ENCODE data around the gene RYR2. TPM values are rescaled to one million over a fixed set of nuclear protein-coding genes. Genes with fewer than 3 reads are reported as not detected.
"Not testable (repeated sequence)": the region's sequence is repeated elsewhere in the genome, so short reads cannot be mapped to it uniquely, and the experiment has no call there.

RYR2 gene
- total RNA-seq, 1 donor = not detected

GRCh38 chr1:237111807-237112206, 69.8 kb downstream of the RYR2 start:
- no peak overlapping the region for H3K4me3 ChIP-seq (ENCODE audit: low read depth, low read length)
- TF ChIP-seq, protein P1, sequence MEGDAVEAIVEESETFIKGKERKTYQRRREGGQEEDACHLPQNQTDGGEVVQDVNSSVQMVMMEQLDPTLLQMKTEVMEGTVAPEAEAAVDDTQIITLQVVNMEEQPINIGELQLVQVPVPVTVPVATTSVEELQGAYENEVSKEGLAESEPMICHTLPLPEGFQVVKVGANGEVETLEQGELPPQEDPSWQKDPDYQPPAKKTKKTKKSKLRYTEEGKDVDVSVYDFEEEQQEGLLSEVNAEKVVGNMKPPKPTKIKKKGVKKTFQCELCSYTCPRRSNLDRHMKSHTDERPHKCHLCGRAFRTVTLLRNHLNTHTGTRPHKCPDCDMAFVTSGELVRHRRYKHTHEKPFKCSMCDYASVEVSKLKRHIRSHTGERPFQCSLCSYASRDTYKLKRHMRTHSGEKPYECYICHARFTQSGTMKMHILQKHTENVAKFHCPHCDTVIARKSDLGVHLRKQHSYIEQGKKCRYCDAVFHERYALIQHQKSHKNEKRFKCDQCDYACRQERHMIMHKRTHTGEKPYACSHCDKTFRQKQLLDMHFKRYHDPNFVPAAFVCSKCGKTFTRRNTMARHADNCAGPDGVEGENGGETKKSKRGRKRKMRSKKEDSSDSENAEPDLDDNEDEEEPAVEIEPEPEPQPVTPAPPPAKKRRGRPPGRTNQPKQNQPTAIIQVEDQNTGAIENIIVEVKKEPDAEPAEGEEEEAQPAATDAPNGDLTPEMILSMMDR (IDR thresholded peaks at IDR 0.05; ENCODE audit: insufficient read depth, low read length) = no peak
- no peak for DNase-seq (ENCODE audit: low read depth)

- no peak overlapping the region for H3K4me3 ChIP-seq (ENCODE audit: low read depth, low read length)
- TF ChIP-seq, protein P1 (IDR thresholded peaks at IDR 0.05; ENCODE audit: insufficient read depth, low read length) = no peak
- no peak for DNase-seq (ENCODE audit: low read depth)
These were observed 70.7 kb downstream of the RYR2 start for GRCh38 chr1:237112663-237113062.

- H3K4me3 ChIP-seq (ENCODE audit: low read depth, low read length) = no peak overlapping the region
- no peak for DNase-seq (ENCODE audit: low read depth)
- TF ChIP-seq, protein P1 (IDR thresholded peaks at IDR 0.05; ENCODE audit: insufficient read depth, low read length) = no peak
These were observed 73.1 kb downstream of the RYR2 start for GRCh38 chr1:237115035-237115434.

DNA sequence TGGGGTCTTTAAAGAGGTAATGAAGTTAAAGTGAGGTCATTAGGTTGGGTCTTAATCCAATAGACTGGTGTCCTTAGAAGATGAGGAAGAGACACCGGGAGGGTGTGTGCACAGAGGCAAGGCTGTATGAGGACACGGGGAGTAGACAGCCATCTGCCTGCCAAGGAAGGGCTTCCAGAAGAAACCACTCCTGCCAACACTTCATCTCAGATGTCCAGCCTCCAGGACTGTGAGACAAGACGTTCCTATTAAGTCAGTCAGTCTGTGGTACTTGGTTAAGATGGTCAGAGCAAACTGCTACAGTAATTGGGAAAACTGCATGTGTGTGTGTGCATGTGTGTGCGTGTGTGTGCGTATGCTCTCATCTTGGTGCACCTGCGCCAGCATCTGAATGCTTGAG, 77.1 kb downstream of the RYR2 start:
- TF ChIP-seq, protein P1 (IDR thresholded peaks at IDR 0.05; ENCODE audit: insufficient read depth, low read length) = no peak
- no peak overlapping the region for H3K4me3 ChIP-seq (ENCODE audit: low read depth, low read length)
- no peak for DNase-seq (ENCODE audit: low read depth)

GRCh38 chr1:237120683-237121082, 78.7 kb downstream of the RYR2 start:
- TF ChIP-seq, protein P1 (IDR thresholded peaks at IDR 0.05; ENCODE audit: insufficient read depth, low read length) = no peak
- H3K4me3 ChIP-seq (ENCODE audit: low read depth, low read length) = no peak overlapping the region
- no peak for DNase-seq (ENCODE audit: low read depth)

DNA sequence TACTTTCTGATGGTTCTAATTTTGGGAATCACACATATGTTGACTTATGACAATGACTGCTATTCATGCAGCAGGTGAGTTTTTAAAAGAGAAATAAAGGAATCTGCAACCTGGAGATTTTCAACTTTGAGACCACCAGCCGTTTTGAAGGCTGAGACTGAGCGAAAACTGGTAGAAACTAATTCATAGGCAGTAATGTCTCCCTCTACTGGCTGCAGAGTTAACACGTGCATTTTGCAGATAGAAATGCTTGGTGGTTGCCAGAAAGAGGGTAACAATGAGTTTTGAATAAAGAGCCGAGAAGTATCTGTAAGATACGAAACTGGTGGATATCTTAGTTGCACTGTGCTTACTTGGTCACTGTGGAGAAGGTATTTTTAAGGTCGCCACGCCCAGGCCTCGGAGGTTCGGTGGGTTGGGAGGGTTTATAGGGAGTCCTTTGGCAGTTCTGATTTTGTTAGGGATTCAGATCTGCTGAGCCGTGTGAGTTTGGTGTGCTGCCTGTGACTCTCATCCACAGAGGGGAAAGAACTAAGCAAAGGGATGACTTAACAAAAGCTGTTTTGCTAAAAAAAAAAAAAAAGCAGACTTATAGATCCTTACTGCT, 83.0 kb downstream of the RYR2 start:
- no peak for DNase-seq (ENCODE audit: low read depth)
- H3K4me3 ChIP-seq (ENCODE audit: low read depth, low read length) = no peak overlapping the region
- TF ChIP-seq, protein P1 (IDR thresholded peaks at IDR 0.05; ENCODE audit: insufficient read depth, low read length) = no peak

GRCh38 chr1:237126180-237126579, 84.2 kb downstream of the RYR2 start:
- DNase-seq (ENCODE audit: low read depth) = no peak
- H3K4me3 ChIP-seq (ENCODE audit: low read depth, low read length) = no peak overlapping the region
- TF ChIP-seq, protein P1 (IDR thresholded peaks at IDR 0.05; ENCODE audit: insufficient read depth, low read length) = no peak

- DNase-seq (ENCODE audit: low read depth); H3K4me3 ChIP-seq (ENCODE audit: low read depth, low read length): not testable (repeated sequence)
These were observed 85.3 kb downstream of the RYR2 start for GRCh38 chr1:237127301-237127700.

All from fibroblast of the aortic adventitia (primary cell).